Upper lobe of left lung (tissue), 6 donors: ENCODE results near the gene BAD. TPM values are rescaled to one million over a fixed set of nuclear protein-coding genes. Genes with fewer than 3 reads are reported as not detected.
"Not testable (repeated sequence)": the region's sequence is repeated elsewhere in the genome, so short reads cannot be mapped to it uniquely, and the experiment has no call there.

Experiments used
- ATAC-seq, 2 donors: fragments of 200-7000 bp; cut with Tn5 transposase; one replicate each; pipeline ENCODE4 v1.9.1; 2022; ENCODE audit warnings: mild to moderate bottlenecking in 2 of 2, moderate library complexity in 2 of 2; ENCODE audit not compliant: low FRiP score in 2 of 2
- DNase-seq, 2 donors: peaks; one replicate each; pipeline ENCODE4 v3.0.0-alpha.2; 2019 to 2020
- H3K27ac ChIP-seq, 4 donors: fragments of 200-600 bp; sonication (generic); one replicate each; pipeline ENCODE4 v1.5.1; 2016 to 2019
- H3K27me3 ChIP-seq, 4 donors: fragments of 200-600 bp; sonication (generic); one replicate each; pipeline ENCODE4 v1.5.1; 2017 to 2019
- H3K36me3 ChIP-seq, 4 donors: fragments of 200-600 bp; sonication (generic); one replicate each; pipeline ENCODE4 v1.5.1; 2016 to 2019
- H3K4me1 ChIP-seq, 4 donors: fragments of 200-600 bp; sonication (generic); one replicate each; pipeline ENCODE4 v1.5.1; 2018 to 2019
- H3K4me3 ChIP-seq, 4 donors: fragments of 200-600 bp; sonication (generic); one replicate each; pipeline ENCODE4 v1.5.1; 2017 to 2019; ENCODE audit warnings: mild to moderate bottlenecking in 2 of 4, moderate library complexity in 1 of 4
- H3K9me3 ChIP-seq, 4 donors: fragments of 200-600 bp; sonication (generic); one replicate each; pipeline ENCODE4 v1.5.1; 2018 to 2019
- EP300 ChIP-seq, 4 donors: sonication (generic); formaldehyde crosslinking; IDR thresholded peaks; one replicate each; pipeline ENCODE4 v1.5.1; 2017; ENCODE audit warnings: antibody characterized with exemption in 4 of 4, control low read depth in 2 of 4
- POLR2A ChIP-seq, 4 donors: fragments of 450-650 bp; IDR thresholded peaks; one replicate each; pipeline ENCODE4 v1.5.1; 2016 to 2017; ENCODE audit warnings: antibody characterized with exemption in 4 of 4, mild to moderate bottlenecking in 2 of 4
- POLR2AphosphoS5 ChIP-seq, 2 donors: sonication (generic); formaldehyde crosslinking; IDR thresholded peaks; one replicate each; pipeline ENCODE4 v1.5.1; 2017; ENCODE audit warnings: antibody characterized with exemption in 2 of 2
- WGBS, 2 donors: methylation state at CpG; one replicate each; pipeline ENCODE4 v1.1.5; 2017 to 2018; 5-methylcytosine and 5-hydroxymethylcytosine counted together
- total RNA-seq, 6 donors: library from RNA; depleted of rRNA in 4 of 6; stranded (reverse); fragments of >200 nt in 4 of 6; gene quantifications; one replicate each; pipeline versions ENCODE4 v1.1.0 to v1.2.1, GENCODE V29; 2016 to 2021
- TF ChIP-seq, protein P1 (sequence below), 6 experiments: fragments of 450-650 bp in 4 of 6; fragments of 200-600 bp in 2 of 6; sonication (generic) in 2 of 6; IDR thresholded peaks; one replicate each; pipeline ENCODE4 v1.5.1; 2016 to 2019; ENCODE audit warnings: antibody characterized with exemption in 6 of 6
- donor health status: DM: no; HTN: no; CAD: no; lungs with moderate emphysema.
- donor health status: DM: no; HTN: yes; CAD: no; lungs with severe emphysema.

Gene BAD
- total RNA-seq, 6 donors from 2014 or later: 59.7 to 150 (median 80.1) TPM

DNA sequence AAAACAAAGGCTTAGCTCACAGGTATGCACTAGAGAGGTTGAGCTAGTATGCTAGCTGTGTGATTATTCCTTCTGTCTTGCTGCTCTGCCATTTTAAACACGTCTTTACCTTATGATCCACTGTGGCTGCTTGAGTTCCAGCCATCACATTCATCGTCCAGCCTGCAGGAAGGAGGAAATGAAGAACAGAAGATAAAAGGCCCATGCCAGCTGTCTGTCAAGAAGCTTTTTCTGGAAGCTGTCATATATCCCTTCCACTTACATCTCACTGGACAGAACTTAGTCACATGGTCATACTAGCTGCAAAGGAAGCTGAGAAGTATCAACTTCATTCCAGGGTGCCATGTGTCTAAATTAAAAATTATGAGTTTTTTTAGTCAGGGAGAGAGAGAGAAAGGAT is 42.9 kb upstream of the BAD start:
- H3K36me3 ChIP-seq: peaks cover 0 to 8% (median 5%) of the 10 kb centered on the region in 4 donors
- no peak for DNase-seq
- TF ChIP-seq, protein P1, sequence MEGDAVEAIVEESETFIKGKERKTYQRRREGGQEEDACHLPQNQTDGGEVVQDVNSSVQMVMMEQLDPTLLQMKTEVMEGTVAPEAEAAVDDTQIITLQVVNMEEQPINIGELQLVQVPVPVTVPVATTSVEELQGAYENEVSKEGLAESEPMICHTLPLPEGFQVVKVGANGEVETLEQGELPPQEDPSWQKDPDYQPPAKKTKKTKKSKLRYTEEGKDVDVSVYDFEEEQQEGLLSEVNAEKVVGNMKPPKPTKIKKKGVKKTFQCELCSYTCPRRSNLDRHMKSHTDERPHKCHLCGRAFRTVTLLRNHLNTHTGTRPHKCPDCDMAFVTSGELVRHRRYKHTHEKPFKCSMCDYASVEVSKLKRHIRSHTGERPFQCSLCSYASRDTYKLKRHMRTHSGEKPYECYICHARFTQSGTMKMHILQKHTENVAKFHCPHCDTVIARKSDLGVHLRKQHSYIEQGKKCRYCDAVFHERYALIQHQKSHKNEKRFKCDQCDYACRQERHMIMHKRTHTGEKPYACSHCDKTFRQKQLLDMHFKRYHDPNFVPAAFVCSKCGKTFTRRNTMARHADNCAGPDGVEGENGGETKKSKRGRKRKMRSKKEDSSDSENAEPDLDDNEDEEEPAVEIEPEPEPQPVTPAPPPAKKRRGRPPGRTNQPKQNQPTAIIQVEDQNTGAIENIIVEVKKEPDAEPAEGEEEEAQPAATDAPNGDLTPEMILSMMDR (IDR thresholded peaks at IDR 0.05): no peak
- no peak for TF ChIP-seq EP300 (IDR thresholded peaks at IDR 0.05)
- no peak overlapping the region for H3K4me3 ChIP-seq
- 87 to 90% methylated on average over 2 of the region's 2 CpGs for WGBS, 2 donors
- no peaks in the 10 kb centered on the region for H3K27me3 ChIP-seq
- H3K4me1 ChIP-seq: peaks cover 18 to 34% (median 21%) of the 10 kb centered on the region in 4 donors
- no peaks in the 10 kb centered on the region for H3K9me3 ChIP-seq
- ATAC-seq: no peak
- no peak overlapping the region for H3K27ac ChIP-seq

DNA sequence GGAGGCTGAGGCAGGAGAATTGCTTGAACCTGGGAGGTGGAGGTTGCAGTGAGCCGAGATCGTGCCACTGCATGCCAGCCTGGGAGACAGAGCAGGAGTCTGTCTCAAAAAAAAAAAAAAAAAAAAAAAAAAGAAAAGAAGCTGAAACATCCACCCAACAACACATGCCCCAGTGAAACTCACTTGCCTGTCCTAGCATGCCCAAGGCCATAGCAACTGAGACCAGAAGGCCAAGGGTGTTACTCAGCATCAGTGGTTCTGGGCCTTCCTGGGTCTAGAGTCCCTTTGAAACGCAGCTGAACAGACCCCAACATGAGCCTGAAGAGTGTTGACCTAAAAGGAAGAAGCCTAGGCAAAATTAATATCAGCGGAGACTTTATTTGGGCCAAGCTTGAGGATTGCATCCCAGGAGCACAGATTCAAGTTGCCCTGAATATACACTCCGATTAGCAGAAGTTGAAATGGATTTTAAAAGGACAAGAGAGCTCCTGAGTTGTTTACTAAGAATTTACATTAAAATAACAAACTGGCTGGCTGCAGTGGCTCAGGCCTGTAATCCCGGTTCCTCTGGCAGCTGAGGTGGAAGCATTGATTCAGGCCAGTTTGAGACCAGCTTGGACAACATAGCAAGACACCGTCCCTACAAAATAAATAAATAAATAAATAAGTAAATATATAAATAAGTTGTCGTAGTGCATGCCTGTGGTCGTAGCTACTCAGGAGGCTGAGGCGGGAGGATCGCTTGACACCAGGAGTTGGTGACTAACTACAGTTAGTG is 40.4 kb upstream of the BAD start:
- H3K4me3 ChIP-seq: no peak overlapping the region
- H3K27me3 ChIP-seq: no peaks in the 10 kb centered on the region
- DNase-seq (no peak), ATAC-seq (no peak)
- TF ChIP-seq POLR2AphosphoS5 (IDR thresholded peaks at IDR 0.05) (no peak), POLR2A (IDR thresholded peaks at IDR 0.05) (no peak), EP300 (IDR thresholded peaks at IDR 0.05) (no peak)
- TF ChIP-seq, protein P1 (IDR thresholded peaks at IDR 0.05): no peak
- peaks cover 0 to 13% (median 10%) of the 10 kb centered on the region in 4 donors for H3K36me3 ChIP-seq
- peaks cover 10 to 41% (median 21%) of the 10 kb centered on the region in 4 donors for H3K4me1 ChIP-seq
- H3K27ac ChIP-seq: no peak overlapping the region
- whole genome bisulfite sequencing, 2 donors: 85 to 89% methylated on average over 11 of the region's 11 CpGs
- no peaks in the 10 kb centered on the region for H3K9me3 ChIP-seq

DNA sequence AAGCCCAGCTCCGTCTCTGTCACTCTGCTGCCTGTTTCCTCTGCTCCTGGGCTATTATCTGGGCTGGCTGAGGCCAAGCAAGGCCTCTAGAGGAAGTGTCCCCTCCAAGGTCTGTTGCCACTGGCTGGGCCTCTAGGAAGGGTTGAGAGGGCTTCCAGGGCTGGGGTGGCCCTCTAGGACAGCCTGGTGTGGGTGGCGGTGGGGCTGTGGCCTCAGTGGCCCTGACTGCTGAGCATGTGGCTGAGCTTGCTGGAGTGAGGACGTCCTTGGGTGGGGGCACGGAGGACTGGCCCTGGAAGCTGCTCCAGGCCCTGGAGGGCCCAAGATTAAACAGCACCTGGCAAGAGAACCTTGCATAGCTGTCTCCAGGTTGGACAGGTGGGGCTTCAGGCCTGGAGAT is 39.5 kb upstream of the BAD start:
- Histone ChIP-seq H3K36me3 (peaks cover 0 to 13% (median 10%) of the 10 kb centered on the region in 4 donors), H3K27ac (peak overlapping the region in 2 of 4 donors; percentile 7 to 27), H3K4me1 (peaks cover 15 to 41% (median 29%) of the 10 kb centered on the region in 4 donors)
- DNase-seq: peak in 1 of 2 donors; percentile 39
- not testable (repeated sequence) for H3K9me3 ChIP-seq, ATAC-seq, H3K4me3 ChIP-seq, H3K27me3 ChIP-seq
- WGBS, 2 donors: 86 to 100% methylated on average over 1 to 4 of the region's 4 CpGs

DNA sequence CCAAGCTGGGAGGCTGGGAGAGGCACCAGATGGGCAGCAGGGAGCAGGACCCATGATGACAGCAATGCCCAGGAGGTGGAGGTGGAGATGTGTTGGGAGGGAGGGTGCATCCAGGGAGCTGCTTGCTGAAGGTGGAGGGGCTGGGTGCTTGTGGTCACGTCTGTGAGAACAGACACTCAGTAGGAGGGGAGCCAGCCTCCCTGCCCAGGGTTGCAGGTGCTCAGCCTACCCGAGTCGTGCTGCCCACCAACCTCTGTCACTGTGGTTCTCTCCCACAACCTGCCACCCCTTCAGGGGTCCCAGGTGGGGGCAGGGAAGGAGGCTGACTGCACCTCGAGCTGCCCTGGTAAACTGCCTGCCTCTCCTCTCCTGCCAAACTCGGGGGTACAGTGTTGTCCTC is 38.9 kb upstream of the BAD start:
- DNase-seq: no peak
- H3K27ac ChIP-seq: peak overlapping the region in 1 of 4 donors; percentile 27
- 59 to 64% methylated on average over 3 to 5 of the region's 5 CpGs for WGBS, 2 donors
- ATAC-seq: no peak
- peaks cover 0 to 13% (median 10%) of the 10 kb centered on the region in 4 donors for H3K36me3 ChIP-seq
- no peak for TF ChIP-seq POLR2AphosphoS5 (IDR thresholded peaks at IDR 0.05)
- TF ChIP-seq EP300 (IDR thresholded peaks at IDR 0.05): no peak
- TF ChIP-seq, protein P1 (IDR thresholded peaks at IDR 0.05): no peak
- no peak for TF ChIP-seq POLR2A (IDR thresholded peaks at IDR 0.05)
- H3K4me3 ChIP-seq: no peak overlapping the region
- H3K9me3 ChIP-seq: no peaks in the 10 kb centered on the region
- H3K27me3 ChIP-seq: no peaks in the 10 kb centered on the region
- peaks cover 18 to 47% (median 32%) of the 10 kb centered on the region in 4 donors for H3K4me1 ChIP-seq

DNA sequence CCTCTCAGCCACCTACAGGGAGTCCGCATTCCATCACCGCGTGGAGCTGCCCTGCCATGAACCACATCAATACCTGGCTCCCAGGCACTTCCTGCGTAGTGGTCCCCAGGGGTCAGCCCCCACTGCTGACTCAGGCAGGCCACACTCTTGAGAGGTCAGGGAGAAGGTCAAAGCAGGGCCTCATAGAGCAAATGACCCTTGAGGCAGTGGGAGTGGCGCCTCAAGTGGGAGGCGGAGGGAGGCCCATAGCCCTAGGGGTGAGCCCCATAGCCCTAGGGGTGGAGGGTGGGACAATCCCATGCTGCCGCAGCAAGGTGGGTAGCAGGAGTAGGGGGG is 38.4 kb upstream of the BAD start:
- H3K27ac ChIP-seq: peak overlapping the region in 3 of 4 donors; percentile 69 to 97 (median 90)
- WGBS, 2 donors: 71 to 75% methylated on average over 5 to 7 of the region's 7 CpGs
- DNase-seq: no peak

More for the DNA sequence above, 38.4 kb upstream of the BAD start:
- Histone ChIP-seq H3K36me3 (peaks cover 0 to 13% (median 10%) of the 10 kb centered on the region in 4 donors), H3K4me3 (no peak overlapping the region), H3K27me3 (no peaks in the 10 kb centered on the region), H3K4me1 (peaks cover 18 to 47% (median 32%) of the 10 kb centered on the region in 4 donors), H3K9me3 (no peaks in the 10 kb centered on the region)
- no peak for ATAC-seq
- TF ChIP-seq POLR2AphosphoS5 (IDR thresholded peaks at IDR 0.05): no peak
- TF ChIP-seq, protein P1 (IDR thresholded peaks at IDR 0.05): no peak
